DMS 273 treated with DMSO at 0.1 percent for 48 hours (cell line): ENCODE measurements around the gene TNFAIP1.
"Not testable (repeated sequence)": the region's sequence is repeated elsewhere in the genome, so short reads cannot be mapped to it uniquely, and the experiment has no call there.

Source experiments
- DNase-seq: peaks from one replicate; lab custom pipeline; 2025; lab: John Stamatoyannopoulos, UW

The TNFAIP1 gene, protein sequence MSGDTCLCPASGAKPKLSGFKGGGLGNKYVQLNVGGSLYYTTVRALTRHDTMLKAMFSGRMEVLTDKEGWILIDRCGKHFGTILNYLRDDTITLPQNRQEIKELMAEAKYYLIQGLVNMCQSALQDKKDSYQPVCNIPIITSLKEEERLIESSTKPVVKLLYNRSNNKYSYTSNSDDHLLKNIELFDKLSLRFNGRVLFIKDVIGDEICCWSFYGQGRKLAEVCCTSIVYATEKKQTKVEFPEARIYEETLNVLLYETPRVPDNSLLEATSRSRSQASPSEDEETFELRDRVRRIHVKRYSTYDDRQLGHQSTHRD

DNA sequence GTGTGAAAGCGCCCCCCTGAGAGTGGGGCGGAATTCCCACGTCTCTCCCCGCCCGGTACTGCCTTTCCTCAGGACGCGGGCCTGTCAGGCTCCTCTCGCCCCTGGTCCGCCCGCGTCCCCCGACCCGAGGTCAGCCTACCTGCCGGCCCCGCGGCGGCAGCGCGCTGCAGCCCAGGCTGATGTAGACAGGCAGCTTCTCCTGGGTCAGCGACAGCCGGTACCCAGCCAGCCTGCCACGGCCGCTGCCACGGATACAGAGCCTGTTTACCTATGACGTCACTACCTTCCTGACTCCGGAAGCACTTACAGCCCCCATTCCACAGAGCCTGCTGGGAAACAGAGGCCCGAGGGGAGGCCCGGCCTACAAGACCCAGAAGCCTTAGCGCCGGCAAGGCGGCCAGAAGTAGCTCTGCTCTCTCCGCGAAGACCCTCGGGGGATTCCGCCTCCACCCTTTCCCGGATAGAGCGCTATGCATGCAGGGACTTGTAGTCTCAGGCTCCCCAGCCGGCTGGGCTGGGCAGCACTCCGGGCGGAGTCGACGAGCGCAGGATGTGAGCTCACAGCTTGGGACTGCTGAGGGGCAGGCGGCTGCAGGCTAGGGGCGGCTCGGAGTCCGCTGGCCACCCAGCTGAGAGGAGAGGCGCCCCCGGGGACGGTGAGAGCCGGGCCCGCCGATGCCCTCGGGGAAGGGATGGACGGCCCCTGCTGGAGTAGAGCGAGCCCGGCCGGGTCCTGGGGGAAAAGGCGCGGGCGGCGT is at the start of gene TNFAIP1, which contains the start of gene IFT20:
Gene TNFAIP1 (plus strand): TSS at position 561 of the 758 bp plus-strand sequence. CDS start 3,761 bp downstream, outside the sequence.
Gene IFT20 (minus strand): TSS at position 272 of the 758 bp plus-strand sequence. CDS start 3,487 bp downstream, outside the sequence.
- peak; percentile 99 for DNase-seq

DNA sequence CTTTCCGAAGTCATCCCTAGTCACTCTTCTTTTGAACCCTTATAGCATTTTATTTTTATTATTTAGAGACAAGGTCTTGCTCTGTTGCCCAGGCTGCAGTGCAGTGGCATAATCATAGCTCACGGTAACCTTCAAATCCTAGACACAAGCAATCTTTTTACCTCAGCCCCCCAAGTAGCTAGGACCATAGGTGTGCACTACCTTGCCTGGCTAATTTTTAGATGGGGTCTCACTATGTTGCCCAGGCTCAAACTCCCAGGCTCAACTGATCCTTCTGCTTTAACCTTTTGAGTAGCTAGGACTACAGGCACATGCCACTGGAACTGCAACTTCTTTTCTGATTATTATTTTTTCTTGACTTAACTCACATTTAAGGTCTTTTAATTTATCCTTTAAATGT is 49.6 kb upstream of the TNFAIP1 start:
- DNase-seq = no peak

DNA sequence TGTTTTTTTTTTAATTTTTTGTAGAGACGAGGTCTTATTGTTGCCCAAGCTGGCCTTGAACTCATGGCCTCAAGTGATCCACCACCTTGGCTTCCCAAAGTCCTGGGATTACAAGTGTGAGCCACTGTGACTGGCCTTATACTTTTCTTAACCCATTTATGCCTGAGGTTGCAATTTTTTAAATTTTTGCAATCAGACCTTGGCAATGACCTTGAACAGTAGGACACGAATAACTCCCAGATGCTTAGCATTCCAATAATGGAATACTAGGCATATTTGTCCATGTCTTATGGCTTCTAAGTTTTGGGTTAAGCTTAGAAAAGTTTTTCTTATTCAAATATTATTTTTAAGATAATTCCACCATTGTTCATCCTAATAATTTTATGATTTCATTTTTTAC is 44.9 kb upstream of the TNFAIP1 start:
- no peak for DNase-seq

DNA sequence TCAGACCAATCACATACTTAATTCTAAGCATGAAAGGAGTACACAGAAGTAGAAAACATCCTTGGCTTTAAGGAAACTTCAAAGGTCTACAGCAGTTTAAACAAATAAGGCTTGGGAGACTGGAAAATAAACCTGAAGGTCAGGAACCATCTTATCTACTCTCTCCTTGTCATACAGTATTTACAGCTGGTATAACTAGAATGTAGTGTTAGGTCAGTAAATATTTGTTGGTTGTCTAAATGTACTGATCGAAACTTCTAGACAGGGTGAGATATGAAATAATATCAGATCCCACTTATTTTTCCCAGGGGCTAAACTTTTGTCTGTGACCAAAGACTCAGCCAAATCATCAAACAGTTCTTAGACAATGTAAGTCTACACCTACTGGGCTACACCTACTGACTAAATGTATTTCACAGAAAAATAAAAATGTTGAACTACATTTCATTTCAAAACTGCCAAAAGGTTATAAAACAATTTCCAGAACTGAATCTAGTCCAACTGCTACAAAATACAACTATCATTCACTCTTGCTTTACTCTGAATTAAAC is 43.7 kb upstream of the TNFAIP1 start:
- DNase-seq = no peak

DNA sequence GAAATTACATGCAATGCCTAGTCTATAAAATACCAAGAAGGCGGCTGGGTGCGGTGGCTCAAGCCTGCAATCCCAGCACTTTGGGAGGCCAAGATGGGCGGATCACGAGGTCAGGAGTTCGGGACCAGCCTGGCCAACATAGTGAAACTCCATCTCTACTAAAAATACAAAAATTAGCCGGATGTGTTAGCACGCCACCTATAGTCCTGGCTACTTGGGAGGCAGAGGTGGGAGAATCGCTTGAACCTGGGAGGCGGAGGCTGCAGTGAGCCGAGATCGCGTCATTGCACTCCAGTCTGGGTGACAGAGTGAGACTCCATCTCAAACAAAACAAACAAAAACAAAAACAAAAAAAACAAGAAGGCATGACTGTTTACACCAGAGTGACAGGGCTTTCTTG is 42.7 kb upstream of the TNFAIP1 start:
- not testable (repeated sequence) for DNase-seq

DNA sequence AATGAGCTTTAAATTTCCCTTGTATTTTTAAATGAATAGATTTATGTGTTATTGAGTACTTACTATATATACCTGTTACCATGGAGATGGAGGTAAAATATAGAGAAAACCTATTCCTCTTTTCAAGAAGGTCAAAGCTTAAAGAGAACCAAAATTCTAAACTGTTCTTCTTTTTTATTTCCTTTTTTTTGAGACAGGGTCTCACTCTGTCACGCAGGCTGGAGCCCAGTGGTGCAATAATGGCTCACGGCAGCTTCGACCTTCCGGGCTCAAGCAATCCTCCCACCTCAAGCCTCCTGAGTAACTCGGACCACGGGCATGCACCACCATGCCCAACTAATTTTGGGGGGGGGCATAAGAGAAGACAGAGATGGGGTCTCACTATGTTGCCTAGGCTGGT is 41.6 kb upstream of the TNFAIP1 start:
- no peak for DNase-seq

DNA sequence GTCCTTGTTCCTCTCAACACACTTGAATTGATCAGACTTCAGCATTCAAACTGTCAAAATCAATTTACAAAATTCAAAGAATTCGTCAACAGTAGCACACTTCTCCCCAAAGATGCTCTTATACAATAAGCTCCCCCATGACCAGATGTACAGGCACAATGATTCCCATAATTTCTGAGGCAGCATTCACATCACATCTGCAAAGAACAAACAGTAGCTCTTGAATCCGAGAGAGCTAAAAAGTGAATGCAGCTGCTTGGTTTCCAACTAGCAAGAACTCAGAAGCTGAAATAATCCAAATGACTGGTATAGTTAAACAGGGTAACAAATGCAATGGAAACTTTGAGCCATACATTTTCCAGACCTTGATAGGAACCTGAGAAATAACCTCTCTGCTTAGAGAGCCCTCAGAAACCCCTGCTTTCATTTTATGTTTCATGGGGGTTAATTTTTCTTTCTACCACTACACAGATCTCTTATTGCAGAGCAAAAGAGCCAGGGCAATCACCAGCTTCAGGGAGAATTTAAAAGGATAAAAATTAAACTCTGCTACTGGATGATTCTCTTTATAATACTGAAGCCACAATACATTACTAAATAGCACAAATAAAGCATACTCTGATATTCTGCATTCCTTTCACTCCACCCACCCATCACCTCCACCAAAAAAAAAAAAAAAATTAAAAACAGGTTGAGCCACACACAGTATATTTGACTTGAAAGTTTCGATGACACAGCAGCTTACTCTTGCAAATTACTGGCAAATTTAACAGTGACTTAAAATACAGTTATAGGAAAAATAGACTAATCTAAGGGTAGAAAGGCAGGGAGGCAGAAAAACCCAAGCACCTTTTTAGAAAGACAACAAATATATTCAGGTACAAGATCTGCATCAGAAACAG is 39.6 kb upstream of the TNFAIP1 start:
- DNase-seq = no peak

DNA sequence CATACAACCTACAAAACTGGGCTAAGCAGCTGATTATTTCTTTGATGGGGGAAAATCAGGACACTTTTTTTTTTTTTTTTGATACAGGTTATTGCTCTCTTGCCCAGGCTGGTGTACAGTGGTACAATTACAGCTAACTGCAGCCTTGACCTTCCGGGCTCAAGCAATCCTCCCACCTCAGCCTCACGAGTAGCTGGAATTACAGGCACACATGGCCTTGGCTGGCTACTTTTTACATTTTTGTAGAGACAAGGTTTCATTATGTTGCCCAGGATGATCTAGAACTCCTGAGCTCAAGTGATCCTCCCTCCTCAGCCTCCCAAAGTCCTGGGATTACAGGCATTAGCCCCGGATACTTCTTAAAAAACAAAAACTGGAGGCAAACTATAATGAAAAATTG is 37.1 kb upstream of the TNFAIP1 start:
- DNase-seq = no peak

DNA sequence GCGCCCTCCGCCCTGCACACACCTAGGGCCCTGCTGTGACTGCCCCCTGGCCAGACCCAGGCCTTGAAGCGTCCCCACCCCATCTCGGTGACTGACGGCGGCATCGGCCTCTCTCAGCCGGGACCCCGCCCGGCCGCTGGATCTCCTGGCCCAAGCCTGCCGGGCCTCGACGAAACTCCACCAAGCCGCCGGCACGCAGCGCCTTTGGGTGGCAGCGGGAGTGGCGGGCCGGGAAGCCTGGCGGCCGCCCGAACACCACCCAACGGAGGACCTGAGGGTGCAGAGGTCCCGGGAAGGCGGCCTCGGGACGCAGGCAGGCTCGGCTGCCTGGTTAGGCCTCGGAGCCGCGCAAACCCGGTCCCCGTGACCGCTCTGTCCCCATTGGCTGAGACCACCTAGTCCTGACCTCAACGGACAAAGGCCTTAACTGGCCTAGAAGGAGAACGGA is 28.6 kb upstream of the TNFAIP1 start:
- DNase-seq = no peak

DNA sequence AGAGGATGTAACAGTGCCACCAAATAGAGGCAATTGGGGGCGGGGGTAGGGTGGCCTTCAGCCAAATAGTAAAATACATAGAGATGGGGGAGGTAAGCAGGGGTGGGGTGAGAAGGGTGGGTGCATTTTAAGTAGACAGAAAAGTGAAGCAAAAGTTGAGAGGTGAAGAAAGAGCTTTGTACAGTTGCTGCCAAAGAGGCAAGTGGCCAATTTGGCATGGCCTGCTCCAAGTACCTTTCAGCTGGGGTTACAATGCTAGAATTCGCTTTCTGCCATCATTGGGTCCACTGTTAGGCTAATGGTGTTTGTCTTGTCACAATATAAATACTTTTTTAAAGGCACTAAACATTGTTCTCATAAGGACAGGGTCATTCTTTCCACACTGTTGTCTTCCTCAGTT is 21.7 kb upstream of the TNFAIP1 start:
- no peak for DNase-seq

DNA sequence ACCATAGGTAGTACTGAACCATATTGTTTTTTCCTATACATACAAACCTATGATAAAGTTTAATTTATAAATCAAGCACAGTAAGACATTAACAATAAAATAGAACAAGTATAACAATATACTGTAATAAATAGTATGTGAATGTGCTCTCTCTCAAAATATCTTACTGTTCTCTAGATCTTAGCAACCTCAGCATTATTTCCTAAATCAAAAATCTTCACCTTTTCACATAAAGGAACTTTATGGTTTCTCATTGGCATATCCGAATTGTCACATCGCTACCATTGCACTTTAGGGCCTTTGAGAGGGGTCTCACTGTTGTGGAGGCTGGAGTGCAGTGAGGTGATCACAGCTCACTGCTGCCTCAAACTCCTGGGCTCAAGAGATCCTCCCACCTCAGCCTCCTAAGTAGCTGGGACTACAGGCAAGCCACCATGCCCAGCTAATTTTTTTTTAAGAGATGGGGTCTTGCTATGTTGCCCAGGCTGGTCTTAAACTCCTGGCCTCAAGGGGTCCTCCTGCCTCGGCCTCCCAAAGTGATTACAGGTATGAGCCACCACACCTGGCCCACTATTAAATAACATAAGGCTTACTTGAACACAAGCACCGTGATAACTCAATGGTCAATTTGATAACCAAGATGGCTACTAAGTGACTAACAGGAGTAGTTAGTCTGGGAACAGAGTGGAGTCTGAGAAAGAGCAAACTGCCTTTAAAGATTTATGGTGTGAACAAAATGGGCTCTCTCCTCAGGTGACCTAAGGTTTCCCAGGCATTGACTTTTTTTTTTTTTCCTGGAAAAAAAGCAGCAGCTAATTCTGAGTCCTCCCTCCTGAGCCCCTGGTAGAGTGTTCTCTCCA is 19.5 kb upstream of the TNFAIP1 start:
- DNase-seq = no peak

DNA sequence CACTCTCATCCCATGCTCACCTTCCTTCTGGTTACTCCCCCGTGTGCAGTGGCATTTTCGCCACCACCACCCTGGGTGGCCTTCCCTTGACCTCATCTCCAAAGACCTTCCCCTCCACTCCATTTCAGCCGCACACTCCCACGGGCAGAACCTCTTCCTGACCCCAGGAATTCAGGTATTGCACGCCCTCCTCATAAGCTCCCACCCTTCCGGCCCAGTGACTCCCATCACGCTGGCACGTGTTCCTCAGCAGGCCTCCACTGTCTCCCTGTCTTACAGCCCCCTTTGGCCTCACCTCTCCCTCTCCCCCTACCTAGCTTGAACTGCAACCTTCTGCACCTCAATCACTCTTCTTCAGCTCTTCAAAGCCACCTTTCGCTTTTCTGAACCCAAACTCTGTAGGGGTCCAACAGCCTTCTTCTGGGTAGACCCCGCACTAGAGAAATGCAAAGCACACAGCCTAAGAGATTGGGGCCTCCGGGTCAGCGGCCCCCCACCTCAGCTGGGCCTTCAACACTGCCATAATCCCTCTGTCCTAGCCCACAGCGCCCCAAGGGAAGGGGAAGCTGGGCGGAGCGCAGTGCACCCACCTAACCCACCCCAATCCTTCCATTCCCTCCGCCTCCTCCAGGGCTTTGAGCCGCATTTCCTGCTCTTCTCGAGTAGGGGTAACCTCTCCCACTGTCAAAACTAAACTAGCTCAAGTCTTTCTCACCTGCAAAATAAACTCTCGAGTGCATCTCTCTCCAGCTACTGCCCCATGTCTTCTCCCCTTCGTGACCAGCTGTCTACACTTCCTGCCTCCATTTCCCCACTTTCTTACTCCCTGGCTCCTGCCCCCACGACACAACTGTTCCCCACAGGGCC is 18.2 kb upstream of the TNFAIP1 start:
- no peak for DNase-seq

DNA sequence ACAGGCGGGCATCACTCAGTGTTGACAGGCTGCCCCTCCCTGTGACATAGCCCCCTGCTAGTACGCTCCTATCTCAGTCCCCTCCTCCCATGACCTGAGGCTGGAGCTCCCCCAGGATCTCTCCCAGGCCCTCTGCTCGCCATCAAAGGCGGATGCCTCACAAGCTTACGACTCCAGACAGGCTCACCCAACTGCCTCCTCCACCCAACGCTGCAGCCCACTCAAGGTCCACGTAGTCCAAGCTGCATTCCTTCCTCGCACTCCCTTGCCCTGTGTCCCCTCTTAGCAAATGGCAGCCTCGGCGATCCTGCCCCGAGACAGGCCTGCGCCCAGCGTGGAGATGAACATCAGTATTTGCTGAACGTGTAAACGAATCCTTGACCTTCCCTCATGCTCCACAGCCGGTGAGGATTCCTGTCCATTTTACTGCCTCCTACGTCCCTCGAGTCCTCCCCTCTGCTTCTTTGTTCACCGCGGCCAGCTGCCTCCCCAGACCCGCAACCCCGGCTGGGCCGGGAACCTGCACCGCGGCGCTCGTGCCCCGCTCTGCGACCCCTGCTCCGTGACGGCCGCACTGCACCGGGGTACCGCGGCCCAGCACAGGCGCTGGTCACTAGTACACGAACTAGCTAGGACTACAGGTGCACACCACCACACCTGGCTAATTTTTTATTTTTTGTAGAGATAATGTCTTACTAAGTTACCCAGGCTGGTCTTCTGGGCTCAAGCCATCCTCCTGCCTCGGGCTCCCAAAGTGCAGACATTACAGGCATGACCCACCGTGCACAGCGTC is 17.4 kb upstream of the TNFAIP1 start:
- DNase-seq = no peak

DNA sequence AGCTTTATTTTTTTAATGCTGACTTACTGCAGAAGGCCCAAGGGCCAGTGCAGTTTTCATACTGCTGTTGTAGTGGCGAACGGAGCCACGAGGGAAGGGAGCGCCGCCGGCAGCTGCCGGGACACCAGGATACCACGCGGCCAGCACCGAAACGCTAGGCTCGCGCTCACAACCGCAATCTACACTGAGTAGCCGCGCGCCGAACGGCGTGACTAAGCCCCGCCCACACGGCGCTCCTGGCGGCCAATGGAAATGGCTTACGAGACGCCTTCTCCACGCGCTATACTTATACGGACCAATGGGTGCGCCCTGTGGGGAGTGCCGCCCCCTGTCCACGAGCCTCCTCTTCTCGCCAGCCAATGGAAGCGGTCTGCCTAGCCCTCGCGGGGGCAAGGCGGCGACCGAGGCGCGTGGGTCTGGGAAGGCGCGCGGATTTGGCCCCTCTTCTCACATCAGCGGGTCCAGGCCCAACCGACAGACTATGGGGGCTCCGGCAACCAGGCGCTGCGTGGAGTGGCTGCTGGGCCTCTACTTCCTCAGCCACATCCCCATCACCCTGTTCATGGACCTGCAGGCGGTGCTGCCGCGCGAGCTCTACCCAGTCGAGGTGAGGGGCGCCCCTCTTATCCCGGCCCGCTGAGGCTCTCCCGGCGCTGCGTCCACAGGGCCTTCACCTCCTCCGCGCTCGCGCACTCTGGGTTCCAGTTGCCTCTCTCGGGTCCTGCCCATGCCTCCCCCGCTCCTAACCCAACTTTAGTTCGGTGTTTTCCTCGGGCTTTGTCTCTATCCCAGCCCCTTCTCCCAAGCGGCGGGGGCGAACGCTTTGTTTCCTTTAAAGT is 16.6 kb upstream of the TNFAIP1 start, which contains the start of gene TMEM97:
Gene TMEM97 (plus strand): TSS at position 442 of the 839 bp plus-strand sequence. CDS start 40 bp downstream, at position 482.
- DNase-seq = peak; percentile 93

DNA sequence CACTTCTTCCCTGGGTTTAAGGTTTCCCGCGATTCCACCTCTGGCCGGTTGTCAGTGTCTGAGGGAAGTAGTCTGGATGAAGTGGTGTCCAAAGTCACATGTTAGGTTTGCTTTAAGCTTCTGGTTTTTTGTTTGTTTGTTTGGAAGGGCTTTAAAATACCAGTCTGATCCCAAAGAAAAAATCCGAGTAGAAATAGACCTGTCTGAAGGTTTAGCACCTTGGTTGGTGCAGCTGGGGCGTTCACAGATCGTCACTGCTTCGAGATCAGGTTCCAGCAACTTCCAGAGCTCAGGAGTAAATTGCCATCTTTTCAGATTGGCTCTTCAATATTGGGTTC is 16.0 kb upstream of the TNFAIP1 start:
- DNase-seq = no peak

DNA sequence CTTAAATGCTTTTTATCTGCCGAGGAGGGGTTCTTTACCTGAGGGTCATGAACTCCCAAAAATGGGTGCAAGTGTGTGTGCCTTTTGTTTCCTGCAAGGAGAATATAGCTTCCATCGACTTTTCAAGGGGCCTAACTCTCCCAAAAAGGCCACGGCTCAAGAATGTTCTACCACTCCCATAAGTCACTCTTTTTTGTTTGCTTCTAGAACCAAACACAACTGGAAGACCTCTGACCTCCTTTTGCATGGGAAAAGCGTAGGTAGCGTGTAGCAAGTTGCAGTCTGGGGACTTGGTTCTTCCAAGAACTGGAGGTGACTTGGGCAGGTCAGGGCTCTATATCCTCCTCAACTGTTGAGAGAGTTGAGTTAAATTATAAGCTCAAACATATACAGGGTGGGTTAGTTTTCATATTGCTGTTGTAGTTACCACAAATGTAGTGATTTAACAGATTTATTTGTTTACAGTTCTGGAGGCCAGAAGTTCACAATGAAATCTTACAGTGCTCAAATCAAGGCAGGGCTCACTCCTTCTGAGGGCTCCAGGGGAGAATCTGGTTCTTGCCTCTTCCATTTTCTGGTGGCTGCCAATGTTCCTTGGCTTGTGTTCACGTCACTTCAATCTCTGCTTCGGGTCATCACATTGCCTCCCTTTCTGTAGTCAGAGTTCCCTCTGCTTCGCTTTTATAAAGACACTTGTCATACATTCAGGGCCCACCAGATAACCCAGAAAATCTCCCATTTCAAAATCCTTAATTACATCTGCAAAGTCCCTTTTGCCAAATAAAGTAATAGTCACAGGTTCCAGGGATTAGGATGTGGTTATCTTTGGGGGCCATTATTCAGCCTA is 15.1 kb upstream of the TNFAIP1 start:
- no peak for DNase-seq

DNA sequence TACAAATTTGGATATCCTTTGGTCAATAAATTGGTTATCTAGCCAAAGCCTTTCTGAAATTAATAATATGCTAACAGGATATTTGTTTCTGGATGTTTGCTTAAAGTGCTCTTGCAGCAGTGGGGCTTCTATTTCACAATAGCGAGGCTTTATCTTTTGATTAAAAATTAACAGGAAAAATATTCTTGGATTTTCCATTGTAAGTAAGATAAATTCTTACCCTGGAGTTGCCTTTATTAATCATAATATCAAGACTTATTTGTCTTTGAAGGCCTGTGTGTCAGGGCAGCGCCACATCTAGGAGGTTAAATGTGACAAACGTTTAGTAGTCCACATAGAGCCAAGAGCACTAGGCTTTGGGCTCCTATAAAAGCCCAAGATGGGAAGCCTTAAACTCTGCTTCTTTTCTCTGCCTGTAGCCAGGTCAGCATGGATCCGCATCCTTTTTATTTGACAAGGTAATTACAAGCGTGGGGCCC is 11.3 kb upstream of the TNFAIP1 start:
- DNase-seq = no peak
